ENCODE measurements around the gene NEK1.

DNA sequence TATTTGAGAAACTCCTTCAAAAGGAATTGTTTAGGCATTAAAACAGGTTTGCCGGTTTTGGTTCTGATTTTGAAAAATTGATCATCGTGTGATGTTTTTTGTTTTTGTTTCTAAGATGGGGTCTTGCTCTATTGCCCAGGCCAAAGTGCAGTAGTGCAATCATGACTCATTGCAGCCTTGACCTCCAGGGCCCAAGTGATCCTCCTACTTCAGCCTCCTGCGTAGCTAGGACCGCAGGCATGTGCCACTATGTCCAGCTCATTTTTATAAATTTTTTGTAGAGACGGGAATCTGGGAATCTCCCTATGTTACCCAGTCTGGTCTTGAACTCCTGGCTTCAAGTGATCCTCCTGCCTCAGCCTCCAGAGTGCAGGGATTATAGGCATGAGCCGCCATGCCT, 43.0 kb upstream of the NEK1 start:
- TF ChIP-seq, protein P1, sequence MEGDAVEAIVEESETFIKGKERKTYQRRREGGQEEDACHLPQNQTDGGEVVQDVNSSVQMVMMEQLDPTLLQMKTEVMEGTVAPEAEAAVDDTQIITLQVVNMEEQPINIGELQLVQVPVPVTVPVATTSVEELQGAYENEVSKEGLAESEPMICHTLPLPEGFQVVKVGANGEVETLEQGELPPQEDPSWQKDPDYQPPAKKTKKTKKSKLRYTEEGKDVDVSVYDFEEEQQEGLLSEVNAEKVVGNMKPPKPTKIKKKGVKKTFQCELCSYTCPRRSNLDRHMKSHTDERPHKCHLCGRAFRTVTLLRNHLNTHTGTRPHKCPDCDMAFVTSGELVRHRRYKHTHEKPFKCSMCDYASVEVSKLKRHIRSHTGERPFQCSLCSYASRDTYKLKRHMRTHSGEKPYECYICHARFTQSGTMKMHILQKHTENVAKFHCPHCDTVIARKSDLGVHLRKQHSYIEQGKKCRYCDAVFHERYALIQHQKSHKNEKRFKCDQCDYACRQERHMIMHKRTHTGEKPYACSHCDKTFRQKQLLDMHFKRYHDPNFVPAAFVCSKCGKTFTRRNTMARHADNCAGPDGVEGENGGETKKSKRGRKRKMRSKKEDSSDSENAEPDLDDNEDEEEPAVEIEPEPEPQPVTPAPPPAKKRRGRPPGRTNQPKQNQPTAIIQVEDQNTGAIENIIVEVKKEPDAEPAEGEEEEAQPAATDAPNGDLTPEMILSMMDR (IDR thresholded peaks at IDR 0.05) = no peak
- no peak for TF ChIP-seq EZH2 (IDR thresholded peaks at IDR 0.05; ENCODE audit: borderline replicate concordance, insufficient read depth, low read depth, low read length, poor library complexity, severe bottlenecking)

Measured in B cell (primary cell).